ENCODE measurements around the gene GRIK5.
"Not testable (repeated sequence)": the region's sequence is repeated elsewhere in the genome, so short reads cannot be mapped to it uniquely, and the experiment has no call there.

The GRIK5 gene

DNA sequence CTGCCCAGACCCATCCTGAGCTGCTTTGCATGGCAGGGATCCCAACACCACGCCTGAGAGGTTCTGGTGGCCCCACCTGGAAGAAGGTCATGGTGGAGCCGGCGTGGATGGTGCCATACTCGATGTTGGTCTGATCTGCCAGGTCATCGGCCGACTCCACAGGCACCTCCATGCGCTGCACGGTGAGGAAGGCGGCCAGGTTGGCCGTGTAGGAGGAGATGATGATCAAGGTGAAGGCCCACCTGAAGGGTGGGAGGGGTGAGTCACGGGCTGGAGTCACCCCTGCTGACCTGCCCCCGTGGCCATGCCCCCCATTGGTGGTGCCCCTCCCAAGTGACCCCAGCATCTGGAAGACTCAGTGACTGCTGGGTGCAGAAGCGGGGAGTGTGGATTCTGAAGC is 63.4 kb downstream of the GRIK5 start:
- DNase-seq: no peak

DNA sequence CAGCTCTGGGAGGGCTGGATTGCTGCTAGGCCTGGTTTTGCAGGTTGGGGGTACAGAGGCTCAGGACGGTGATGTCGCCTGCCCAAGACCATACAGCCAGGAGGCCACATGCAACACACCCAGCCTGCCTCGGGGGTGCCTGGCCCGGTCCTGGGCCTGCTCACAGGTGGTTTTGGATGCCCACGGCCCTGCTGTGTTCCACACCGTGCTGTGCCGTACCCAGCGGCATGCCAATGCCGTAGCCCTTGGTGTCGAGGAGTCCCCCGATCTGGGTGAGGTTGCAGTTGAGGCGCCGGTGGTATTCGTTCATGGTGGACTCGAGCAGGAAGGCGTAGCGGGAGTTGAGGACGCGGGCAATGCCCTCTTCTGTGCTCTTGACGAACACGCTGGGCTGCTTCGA is 64.5 kb downstream of the GRIK5 start:
- no peak for DNase-seq

DNA sequence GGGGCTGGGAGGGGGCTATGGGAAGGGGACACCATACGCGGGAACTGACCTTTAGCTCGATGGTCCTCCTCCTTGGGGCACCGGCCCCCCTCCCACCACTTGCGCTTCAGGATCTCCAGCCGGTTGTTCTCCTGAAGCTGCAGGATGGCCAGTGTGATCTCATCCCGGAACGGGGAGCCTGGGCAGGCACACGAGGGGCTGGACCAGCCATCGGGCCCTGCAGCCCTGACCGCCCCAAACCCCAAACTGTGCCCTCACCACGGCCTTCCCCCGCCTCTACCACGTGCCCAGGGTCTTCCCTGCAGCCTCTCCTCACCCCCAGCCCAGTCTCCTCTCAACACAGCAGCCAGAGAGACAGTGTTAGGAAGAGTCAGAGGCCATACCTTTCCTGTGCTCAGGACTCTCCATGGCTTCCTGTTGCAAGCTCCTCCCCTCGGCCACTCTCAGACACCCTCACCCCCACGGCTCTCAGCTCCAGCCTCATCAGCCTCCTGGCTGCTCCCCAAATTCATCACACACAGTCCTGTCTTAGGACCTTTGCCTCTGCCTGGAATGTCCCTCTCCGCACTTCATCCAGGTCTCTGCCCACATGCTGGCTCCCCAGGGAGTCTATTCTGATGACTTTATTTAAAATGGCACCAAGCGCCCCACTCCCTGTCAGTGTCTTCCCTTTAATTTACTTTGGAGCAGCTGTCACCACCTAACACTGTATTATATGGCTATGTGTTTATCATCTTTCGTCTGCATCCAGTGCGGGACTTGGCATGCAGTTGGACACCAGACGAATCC is 66.3 kb downstream of the GRIK5 start:
- DNase-seq: no peak

DNA sequence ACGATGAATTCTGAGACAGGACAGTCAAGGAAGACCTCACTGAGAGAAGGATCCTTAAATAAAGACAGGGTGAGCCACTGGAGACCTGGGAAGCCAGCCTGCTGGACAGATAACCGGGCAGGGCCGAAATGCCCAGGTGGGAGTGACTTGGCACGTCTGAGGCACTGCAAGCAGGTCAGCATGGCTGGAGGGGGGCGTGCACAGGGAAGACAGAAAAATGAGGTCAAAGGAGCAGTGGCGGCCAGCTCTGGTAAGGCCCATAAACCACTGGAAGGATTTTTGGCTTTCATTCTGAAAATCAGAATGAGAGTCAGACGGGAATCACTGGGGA is 70.2 kb downstream of the GRIK5 start:
- DNase-seq: no peak

DNA sequence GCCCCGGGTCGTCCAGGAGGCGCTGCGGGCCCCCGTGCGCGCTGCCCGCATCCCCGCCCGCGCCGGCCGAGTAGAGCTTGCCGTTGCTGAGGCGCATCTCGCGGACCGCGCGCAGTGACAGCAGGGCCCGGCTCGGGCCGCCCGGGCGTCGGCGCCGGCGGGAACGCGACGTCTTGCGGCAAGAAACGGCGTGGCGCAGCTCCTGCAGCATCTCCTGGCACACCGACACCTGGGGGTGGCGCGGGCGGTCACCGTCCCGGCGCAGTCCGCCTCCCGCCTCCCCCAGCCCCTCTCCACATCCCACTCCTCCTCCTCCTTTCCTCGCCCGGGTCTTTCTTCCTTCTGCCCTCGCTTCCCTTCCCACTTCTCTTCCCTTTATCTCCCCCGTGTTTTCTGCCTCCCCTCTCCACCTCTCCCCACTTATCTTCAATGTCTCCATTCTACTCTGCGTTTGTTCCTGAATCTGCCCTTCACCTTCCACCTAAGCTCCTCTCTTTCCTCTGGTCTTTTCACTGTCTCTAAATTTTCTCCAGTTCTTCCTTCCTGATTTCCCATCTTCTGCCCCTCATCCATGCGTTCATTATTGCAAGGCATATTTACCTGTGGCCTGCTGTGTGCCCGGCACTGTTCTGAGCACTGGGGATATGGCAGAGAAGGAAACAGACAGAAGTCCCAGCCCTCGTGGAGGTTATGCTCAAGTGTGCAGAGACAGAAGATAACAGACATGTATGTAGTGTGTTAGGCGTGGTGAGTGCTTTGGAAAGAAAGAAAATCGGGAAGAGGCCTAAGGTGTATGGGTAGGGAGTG is 70.7 kb downstream of the GRIK5 start:
- DNase-seq: no peak

DNA sequence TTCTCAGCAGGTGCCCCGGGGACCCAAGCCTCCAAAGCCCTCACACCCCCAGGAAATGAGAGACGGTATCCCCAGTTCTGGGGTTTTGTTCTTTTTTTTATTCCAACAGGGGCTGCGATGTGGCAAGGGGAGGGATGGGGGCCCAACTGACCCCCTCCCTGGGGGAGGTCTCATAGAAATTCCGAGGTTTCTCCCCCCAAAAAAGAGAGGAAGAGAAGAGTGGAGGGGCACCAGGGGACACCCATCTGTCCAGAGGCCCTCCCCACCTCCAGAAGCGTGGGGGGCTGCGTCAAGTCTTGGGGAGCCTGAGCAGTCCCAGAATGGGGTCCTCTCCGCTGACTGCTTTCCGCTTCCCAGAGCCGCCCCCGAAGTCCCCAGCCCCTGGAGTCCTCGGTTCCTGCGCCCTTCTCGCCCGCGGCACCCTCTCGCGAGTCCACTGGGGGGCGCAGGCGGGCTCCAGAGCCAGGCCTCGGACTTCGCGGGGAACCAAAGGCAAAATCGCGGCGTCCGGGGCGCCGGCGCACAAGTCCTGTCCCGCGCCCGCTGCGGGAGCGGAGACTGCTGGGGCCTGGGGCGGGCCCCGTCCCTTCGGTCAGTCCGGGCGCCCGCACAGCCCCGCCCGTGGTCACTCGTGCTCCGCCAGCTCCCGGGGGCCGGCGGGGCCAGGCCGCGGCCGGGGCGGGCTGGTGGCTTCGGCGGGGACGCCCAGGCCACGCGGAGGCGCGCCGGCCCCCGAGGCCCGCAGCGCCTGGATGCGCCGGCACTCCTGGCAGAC is 71.6 kb downstream of the GRIK5 start:
- no peak for DNase-seq

DNA sequence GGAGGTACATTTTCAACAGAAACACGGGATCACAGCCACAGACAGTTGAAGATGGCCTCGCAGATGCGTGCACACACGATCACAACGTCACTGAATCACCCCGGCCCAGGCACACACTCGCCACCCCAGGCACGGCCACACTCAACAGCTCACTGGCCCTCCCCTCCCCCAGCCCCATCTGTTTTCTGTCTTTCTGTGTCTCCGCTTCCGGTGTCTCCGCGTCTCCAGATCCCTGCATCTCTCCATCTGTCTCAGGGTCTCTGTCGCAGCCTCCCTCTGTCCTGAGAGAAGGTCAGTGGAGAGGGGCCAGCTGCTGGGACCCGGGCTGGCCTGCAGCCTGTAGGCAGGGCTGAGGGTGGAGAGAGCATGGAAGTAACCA is 72.2 kb downstream of the GRIK5 start:
- no peak for DNase-seq

DNA sequence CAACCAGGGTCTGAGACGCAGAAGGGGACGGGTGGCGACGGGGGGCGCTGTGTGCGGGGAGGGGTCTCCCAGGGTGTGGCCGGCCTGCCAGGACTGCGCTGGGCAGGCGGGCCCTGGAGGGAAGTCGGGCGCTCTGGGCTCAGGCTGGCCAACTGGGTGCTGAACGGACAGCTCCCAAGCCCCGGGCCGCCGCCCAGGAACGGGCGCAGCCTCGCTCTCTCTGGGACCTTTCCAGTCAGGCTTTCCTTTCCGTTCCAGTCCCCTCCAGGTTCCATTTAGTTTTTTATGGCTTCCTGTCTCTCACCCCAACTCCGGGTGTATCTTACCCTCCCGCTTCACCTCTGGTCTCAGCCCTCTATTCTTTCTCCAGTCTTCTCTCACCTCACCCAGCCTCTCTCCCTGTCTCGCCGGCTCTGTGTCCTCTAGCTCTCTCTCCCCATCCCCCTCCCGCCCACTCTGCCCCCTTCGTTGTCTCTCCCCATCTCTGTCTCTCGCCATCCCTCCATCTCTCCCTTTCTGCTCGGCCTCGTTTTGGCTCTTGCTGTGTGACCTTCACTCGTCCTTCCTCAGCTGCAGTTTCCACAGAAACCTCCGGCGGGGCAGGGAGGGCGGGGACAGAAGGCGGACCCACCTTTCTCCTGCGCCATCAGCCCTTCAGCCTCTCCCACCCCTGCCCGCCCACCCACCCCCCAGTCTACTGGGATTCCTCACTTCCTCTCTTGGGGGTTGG is 72.7 kb downstream of the GRIK5 start:
- DNase-seq: peak; percentile 54

DNA sequence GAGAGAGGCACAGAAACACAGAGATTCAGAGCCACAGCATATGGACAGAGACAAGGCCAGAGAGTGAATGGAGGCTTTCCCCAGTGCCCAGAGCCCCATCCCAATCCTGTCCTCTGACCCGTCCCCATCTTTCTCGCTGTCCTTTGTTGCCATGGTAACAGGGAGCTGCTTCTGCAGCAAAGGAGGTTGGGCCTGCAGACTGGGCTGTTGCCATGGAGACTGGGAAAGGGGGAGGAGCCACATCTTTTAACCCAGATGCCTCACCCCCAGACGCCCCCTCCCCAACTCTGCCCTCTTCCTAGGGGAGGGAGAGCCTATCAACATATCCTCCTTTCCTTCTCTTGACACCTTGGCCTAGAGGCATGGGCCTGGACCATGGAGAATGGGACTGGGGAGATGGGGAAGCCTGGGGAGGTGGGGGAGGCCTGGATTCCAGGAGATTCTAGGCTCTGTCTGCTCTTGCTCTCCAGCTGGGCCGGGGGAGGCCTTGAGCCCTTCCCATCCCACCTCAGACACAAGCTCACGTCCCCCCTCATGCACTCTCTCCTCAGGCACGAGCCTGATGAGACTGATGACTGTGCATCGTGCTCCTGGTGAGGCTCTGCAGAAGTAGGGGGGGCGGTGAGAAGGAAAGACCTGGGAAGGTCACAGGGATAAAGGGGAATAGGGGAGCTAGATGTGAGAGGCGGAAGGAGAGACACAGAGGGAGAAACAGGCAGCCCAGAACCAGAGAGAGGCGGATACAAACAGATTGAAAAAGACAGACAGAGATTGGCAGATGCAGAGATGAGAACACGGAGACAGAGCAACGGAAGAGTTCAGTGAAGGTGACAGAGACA is 73.8 kb downstream of the GRIK5 start:
- no peak for DNase-seq

DNA sequence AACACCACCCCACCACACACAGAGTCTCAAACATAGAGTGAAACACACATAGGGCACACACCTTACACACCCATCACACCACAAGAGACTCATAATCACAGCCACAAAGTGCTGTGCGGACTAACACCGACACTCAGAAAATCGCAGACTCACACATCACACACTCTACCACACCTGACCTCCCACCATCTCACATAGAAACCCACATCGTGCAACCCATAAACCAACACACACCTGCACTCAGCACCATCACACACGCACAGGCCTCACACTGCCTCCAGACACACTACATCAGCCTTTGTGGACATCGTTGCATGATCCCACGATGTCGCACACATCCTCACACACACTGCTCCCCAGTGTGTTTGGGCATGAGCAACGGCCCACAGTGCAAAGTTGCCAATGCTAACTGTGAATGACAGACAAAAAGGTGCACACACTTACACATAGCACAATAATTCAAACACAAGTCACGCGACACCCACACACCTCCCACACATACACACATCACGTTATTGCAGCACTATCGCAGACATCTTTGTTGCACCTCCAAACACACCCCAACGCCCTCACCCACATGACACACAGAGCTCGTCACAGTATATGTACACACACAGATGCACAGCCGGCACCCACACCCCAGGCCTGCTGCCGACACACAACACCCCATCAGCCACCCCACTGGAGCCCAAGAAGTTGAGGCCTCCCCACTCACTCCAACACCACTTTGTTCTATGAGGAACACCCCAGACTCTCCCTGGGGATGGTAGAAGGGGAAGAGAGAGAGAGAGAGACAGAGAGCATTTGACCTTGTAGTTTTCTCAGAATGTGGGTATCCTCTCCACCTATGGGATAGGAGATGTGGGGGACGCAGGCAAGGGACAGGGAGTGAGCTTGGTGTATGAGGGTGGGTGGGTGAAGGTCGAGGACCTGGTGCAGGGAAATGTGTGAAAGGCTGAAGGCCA is 74.7 kb downstream of the GRIK5 start:
- DNase-seq: no peak

DNA sequence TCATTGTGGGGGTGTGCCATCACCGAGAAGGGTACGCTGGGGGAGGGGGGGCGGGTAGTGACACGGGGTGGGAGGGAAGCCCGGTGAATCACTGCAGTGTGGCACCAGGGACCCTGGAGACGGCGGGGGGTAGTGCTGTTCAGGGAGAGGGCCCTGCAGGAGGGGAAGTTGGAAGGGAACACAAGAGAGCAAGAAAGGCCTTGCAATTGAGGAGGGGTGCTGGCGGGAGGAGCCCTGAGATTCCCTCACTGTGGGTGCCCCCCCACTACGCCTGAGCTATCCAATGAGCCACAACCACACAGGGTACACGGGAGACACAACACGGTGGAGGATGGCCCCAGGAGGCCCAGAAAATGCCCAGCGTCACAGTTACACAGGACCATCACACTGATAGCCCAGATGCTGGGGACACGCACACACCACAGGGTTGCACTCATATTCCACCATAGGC is 75.5 kb downstream of the GRIK5 start:
- DNase-seq: no peak

DNA sequence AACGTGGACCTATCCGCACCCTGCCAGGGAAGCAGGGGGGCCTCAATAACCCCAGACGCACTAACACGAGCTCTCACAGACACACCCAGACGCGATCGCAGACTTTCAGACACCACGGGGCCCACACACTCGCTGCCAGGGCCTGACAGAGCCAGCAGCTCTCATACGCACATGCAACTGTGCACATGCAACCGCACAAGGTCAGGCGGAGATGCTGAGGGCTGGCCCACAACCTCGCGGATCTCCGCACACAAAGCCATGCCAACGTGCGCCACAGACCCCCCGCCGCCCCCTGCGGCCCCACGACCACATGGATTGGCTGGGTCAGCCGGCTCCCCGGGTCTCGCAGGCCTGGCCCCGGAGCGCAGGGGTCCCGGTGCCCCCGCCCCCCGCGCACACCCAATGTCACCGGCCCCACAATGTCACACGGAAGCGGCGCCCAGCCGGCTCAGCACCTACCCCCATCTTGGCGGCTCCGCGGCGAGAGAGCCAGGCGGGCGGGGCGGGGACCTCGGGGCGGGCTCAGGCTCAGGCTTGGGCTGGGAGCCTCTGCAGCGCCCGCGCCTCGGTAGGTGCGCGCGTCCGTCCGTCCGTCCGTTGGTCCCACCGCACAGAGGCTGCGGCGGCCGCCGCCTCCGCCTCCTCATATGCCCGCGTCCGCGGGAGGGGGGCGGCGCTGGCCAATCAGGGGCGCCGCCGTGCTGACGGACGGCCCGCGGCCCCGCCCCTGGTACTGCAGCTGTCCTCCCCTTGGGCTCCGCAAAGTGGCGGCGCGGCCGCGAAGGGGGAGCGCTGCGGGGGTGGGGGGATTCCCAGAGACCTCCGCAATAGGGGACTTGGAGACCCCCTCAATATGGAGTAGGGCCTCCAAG is 76.2 kb downstream of the GRIK5 start, which contains the start of gene ATP1A3:
TSS of gene ATP1A3 (minus strand) at position 619 of the 872 bp plus-strand sequence. CDS start at position 465, 154 bp downstream.
- peak; percentile 39 for DNase-seq

DNA sequence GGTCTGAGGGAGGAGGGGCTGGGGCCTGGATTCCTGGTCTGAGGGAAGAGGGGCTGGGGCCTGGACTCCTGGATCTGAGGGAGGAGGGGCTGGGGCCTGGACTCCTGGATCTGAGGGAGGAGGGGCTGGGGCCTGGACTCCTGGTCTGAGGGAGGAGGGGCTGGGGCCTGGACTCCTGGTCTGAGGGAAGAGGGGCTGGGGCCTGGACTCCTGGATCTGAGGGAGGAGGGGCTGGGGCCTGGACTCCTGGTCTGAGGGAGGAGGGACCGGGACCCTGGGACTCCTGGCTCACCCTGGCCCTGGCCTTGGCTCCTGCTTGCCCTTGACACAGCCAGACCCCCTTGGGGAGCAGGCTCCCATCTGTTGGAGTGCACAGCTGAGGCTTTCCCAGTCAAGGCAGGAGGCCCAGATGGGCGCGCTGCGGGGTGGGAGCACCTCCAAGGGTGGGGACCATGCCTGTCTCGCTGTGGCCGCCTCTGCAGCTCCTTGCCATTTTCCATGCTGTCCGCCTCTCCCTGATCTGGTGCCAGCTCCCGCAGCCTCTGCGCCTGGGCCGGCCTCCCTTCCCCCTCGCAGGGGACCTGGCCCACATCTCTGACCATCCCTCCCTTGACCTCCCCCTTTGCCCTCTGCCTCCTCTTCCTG is 78.0 kb downstream of the GRIK5 start:
- not testable (repeated sequence) for DNase-seq

DNA sequence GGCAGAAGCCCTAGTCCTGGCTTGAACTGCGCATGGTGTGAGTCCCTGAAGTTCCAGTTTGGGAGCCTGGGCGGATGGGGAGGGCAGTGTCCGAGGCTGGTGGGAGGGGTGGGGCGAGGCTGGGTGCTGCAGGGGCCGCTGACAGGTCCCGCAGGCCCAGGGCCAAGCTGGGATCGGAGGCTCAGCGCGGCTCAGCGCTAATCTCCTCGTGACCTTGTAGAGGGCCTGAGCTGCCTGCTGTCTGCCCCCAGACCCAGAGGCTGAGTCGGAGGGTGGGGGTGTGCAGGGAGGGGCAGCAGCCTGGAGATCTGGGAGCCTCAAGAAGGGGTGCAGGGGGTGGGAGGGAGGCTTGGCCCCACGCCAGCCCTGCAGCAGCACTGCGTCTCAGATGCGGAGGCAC is 79.0 kb downstream of the GRIK5 start:
- DNase-seq: no peak

DNA sequence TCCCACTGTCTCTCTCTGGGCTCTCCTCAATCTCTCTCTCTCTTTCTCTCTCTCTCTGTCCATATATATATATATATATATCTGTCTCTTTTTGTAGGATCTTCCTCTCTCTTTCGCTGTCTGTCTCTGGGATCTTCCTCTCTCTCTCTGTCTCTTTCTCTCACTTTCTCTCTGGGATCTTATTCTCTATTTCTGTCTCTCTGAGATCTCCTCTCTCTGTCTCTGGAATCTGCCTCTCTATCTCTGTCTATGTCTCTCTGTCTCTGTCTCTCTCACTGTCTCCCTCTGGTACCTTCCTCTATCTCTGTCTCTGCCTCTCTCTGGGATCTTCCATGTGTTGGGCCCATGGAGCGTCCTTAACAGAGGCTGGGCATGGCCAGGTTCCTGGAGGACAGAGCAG is 79.4 kb downstream of the GRIK5 start:
- no peak for DNase-seq

DNA sequence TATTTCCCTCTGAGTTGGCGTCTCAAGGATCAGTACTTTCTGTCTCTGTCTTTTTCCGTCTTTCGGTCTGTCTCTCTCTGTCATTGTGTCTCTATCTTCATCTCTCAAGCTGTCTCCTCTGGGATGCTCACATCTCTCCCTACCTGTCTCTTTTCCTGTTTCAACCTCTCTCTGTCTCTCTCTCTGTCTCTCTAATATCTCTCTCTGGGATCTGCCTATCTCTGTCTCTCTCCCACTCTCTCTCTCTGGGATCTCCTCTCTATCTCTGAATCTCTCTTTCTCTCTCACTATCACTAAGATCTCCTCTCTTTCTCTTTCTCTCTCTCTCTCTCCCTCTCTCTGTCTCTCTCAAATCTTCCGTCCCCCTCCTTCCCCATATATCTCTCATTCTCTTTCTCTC is 80.0 kb downstream of the GRIK5 start:
- DNase-seq: no peak

DNA sequence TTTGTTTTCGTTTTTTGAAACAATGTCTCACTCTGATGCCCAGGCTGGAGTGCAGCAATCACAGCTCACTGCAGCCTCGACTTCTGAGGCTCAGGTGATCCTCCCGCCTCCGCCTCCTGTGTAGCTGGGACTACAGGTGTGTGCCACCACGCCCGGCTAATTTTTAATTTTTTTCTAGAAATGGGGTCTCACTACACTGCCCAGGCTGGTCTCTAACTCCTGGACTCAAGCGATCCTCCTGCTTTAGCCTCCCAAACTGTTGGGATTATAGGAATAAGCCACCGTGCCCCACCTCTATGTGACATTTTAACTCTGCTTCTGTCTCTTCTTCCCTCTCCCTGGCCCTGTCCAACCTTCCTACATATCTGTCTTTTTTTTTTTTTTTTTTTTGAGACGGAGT is 81.1 kb downstream of the GRIK5 start:
- no peak for DNase-seq

DNA sequence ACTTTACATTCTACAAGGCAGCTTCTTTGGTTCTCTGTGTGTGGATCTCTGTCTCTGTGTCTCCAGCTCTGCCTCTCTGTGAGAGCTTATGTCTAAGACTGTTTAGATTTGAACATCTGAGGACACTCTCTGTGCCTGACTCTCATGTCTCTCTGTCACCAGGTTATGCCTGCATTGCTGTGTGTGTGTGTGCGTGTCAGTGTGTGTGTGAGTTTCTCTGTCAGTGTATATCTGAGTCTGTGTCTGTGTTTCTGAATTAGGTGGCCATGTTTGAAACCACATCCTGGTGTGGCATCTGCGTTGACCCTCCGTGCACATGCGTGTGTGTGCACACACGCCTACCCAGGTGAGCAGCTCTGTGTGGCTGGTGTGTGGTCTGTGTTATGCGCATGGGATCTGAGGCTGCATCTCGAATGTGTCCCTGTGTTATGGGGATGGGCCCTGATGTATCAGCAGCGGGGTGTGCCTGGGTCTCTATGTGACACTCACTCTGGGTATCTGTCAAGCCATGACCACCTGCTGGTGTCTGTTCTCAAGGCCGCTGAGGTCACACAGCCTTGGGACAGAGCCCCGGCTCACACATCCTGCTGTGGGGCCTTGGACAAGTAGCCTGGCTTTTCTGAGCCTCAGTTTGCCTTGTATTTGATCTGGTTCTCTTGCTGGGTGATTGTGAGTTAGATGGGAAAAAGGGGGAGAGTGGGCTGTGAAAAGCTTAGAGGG is 82.7 kb downstream of the GRIK5 start:
- DNase-seq: no peak
